Endometrium (tissue), 2 donors: ENCODE measurements around the gene DNER.

Experiments used
- FAIRE-seq: peaks from 2 replicates; lab custom pipeline; 2012; peaks lifted over from hg19 to GRCh38; lab: Jason Lieb, UNC
- donor health status: control.
- donor health status: control.

The DNER gene

DNA sequence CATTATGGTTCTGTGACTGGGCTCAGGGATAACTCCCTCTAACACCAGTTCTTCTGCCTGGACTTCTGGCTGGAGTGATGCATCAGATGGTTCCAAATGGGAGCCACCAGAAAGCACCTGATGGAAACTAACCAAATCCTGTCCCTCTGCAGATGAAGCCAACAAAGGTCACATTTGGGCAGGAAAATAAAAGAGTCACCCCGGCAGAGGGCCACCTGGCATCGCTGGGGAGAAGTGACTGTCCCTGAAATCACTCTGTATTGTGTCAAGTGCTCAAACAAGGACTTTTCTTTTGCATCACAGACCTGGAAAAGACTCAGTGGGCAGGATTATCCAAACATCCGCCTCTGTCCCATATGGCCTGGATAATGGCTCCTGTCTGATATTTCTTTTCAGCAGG, 47.5 kb downstream of the DNER start:
- FAIRE-seq: no peak

DNA sequence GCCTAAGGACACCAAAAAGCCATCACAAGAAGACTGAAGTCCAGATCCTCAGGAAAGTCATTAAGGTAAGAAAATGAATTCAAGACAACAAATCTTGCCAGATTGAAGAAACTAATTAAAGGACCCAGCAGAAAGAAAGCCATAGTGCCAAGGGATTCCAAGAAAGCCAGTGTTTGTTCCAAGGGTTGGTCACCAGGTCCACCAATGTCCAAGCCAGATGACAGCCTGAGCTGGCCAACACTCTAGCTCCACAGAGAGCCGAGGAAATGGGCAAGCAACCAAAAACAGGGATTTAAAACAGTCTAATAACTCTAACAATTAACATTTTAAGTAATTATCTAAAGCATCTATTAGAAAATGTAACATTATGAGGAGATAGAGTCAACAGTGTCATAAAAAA, 49.2 kb downstream of the DNER start:
- FAIRE-seq: no peak

DNA sequence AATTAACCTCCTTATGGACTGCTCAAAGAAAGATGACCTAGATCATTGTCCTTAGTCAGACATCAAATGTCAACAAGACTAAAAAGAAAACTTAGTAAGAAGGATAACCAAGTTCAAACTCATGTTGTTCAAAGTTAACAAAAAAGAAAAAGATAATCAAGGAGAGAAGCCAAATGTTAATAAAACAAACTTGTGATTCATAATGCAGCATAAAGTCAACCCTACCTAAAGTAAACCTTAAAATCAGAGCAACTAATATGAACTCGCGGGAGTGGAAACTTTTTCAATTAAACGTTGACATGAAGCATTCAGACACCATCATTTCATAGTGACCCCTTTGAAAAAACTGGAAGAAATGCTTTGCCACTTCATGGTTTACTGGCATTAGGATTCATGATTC, 52.9 kb downstream of the DNER start:
- no peak for FAIRE-seq

DNA sequence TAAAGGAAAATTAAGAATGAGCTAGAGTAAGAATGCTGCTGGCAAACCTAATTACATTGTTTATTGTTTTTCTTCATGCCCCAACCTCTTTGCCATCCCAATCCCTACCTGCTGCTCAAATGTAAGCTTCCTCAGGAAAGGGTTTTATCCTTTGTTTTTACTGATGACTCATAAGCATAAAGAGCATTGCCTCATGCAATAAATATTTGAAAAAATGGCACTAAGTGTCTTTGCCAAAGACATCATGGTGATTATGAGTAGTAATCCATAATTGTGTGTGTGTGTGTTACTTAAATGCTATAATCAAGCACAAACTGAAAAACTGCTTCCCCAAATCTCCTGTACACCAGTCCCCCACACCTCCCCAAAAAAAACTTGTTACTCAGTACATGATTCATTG, 53.4 kb downstream of the DNER start:
- FAIRE-seq: no peak

DNA sequence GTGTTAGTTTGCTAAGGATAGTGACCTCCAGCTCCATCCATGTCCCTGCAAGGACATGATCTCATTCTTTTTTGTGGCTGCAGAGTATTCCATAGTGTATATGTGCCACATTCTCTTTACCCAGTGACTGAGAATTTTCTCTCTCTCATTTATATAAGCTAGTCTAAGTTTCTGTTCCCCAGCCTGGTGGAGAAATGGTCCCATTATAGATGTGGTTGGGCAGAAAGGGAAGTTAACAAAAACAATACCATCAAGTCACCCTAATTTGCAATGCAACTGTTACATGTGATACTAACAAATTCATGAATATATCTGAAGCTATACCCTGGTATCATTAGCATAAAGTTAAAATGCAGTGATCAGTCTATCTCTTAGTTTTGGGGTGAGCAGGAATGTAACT, 54.0 kb downstream of the DNER start:
- no peak for FAIRE-seq

DNA sequence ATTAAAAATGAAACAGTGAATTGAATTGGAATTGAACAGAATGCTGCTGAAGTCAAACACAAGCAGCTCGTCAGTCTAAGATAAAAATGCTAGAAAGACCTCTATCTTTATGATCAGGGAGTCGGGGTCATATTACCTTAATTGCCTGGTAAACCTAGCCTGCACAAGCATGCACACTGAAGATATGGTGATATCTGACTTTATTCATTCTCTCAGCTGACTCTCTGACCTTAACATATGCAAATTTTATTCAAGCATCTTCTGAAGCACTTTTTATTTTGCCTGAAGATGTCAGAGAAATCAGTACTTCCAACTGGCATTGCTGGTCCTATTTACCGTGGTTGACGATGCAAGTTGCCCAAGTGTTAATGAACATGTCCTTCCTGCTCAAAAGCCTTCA, 56.4 kb downstream of the DNER start:
- FAIRE-seq: no peak

DNA sequence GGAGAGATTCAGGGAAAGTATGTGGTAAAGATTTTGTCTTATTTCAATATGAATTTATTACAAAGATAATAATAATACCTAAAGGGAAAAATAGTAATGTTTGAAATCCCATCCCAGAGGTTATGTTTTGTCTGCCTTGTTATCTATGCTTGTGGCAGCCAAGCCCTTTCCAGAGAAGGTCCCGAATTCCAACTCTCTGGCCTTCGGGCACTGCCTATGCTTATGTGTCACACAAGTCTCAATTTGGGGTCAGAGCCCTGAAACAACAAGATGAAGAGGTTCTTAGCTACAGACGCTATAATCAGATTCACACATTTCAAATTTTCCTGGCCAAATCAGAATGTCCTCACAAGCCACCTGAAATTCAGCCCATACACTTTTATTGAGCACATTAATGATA, 59.9 kb downstream of the DNER start:
- no peak for FAIRE-seq

DNA sequence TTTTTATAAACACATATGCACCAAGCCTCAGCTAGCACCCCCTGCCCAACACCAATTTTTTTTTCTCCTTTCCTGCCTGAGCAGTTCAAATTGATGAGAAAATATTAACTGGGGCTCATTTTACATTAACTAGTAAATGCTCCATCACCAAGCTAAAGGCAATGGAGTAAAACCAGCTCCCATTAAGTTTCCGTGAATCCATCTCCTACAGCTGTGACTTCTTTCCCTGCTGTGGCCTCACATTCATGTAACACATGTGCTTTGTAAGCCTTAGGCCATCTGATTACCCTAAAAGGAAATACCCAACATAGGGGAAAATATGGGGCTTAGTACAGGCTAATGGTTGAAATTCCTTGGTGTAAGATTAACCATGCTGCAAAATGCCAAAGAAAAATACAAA, 60.8 kb downstream of the DNER start:
- FAIRE-seq: no peak

DNA sequence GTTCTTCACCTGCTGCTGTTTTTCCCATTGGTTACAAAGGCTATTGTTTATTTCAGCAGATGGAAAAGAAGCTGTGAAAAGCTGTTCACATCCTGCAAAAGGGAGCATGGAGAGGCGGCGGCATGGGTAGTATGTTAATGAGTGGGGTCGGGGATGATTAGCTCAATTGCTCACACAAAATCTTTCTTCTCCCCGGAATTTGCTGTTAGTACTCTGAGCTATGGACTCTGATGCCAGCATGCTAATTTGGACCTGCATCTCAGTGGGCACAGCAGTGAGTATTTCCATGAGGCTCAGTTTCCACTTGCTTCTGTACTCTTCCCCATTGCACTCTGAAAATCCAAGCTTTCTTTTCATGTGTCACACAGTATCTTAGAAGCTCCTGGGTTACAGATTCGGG, 61.6 kb downstream of the DNER start:
- FAIRE-seq: no peak

DNA sequence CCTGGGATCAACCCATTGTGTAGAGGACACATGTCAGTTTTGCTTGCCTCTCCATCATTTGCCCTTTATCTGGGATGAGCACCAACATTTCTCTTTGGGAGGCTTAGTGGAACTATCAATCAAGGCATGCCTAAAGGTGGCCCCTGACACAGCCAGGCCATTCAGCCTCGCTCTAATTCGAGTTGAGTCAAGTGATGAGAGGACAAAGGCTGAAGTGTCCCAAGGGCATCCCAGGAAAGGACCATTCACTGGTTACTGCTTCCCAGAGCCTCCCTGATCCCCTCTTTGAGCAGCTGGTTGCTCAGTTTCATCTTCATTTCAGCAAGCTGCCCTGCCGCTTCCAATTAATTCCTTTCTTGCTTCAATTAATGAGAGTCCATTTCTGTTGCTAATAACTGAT, 63.5 kb downstream of the DNER start:
- no peak for FAIRE-seq

DNA sequence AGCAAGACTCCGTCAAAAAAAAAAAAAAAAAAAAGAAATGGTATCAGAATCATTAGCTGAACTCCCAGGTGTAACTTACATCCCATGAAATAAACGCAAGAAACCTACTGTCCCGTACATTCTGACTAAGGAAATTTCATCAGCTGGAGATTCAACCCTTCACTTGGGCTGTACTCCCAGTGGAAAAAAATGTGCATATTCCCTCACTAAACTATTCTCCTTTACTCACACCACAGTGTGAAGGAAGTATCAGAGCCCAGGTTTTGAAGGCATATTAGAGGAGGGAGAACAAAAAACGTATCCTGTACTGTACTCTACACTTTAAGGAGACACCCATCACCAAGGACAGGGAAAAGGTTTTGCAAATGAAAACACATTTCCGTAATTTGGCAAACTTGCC, 64.3 kb downstream of the DNER start:
- FAIRE-seq: no peak

DNA sequence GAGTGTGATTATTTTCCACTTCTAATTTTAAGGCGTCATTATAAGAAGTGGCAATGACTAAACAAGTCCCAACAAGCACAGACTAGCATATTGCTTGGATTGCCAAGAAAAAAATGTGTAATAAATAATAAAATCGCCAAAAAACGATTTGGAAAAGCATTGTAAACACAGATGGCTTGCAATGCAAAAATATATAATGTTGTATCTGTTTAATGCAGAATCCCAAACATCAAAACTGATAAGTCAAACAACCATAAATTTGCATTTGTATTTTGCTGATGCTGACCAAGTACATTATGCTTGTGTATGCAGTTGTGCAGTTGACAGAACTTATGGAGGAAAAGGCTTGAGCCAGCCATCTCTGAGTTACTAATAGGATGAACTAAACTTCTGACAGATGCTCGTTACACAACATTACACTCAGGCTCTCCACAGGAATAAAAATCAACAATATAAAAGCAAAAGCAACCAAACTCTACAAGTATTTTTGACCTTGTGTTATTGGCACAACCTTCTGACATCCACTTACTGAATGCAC, 68.1 kb downstream of the DNER start:
- no peak for FAIRE-seq

DNA sequence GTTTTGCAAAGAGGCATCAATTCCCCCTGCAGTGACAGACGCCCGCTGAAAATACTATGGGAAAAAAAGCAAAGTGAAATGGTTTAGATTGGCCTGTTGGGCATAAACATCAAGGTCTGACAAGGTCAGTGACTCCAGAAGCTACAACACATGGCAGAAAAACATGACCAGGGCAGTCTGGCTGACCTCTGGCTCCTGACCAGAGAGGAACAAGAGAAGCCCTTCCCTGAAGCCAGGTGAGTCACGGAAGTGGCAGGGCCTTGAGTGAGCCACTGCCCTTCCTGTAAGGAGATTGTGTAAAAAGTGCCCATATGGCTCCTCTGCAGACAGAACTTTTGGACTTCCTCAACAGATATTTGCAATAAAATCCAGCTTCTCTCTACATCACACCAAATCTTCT, 72.0 kb downstream of the DNER start:
- no peak for FAIRE-seq

DNA sequence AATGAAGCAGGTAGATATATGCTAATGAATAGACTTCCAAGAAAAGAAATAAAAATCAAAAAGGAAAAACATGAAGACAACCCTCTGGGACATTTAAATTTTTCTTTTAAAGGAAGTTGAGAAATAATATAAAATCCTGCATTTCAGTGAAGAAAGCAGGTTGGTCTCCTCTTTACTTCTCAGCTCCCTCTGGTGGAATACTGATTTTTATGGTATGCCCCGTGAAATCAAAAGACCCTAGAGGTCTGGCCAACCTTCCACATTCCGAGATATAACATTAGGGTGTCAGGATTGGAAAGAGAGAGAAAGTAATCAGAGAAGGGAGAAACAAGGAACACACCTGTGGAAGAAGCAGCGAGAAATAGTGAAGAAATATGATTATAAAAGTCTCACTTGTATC, 72.7 kb downstream of the DNER start:
- no peak for FAIRE-seq

DNA sequence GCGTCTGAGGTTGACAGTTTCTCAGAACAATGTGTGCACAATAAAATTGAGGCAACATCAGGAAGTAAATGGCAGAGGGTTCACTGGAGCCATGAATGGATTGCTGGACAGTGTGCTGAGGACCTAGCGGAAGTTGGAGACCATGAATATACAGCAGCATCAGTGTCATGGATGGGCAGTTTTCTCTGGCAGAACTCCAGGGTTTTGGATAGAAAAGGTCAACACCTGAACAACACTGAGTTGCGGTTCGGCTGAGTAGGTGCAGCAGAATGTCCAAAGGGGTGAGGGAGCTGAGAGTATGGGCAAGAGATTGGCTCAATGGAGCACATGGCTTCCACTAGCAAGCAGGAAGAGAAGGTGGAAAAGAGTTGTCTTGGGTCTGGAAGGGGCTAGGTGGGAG, 73.7 kb downstream of the DNER start:
- no peak for FAIRE-seq

DNA sequence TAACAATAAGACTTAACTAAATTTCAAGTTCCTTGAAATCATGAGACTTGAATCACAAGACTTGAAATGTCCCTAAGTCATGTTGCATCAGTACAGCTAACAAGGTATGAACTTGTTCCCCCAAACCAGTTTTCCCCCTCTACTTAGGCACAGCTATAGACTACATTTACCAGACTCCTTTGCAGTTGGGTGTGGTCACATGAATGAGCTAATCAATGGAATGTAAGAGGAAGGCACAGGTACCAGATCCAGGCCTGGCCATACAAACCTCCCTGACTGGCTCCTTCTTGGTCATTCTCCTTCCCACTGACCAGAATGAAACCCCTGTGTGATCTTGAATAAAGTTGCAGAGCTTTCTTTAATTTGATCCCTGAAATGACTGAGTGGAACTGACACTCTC, 77.8 kb downstream of the DNER start:
- no peak for FAIRE-seq

DNA sequence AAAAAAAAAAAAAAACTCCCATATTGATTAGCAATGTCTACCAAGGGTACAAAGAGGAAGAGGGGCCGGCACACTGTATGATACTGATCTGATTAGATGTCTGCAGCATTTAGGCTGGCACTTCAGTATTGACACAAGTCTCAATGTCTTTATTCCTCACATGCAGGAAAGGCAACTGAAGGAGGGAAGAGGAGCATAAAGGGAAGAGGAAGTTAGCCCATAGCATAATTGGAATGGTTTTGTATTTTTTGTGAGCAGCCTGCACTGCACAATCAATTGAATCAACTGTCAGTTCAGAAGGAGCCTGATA, 79.0 kb downstream of the DNER start:
- no peak for FAIRE-seq

DNA sequence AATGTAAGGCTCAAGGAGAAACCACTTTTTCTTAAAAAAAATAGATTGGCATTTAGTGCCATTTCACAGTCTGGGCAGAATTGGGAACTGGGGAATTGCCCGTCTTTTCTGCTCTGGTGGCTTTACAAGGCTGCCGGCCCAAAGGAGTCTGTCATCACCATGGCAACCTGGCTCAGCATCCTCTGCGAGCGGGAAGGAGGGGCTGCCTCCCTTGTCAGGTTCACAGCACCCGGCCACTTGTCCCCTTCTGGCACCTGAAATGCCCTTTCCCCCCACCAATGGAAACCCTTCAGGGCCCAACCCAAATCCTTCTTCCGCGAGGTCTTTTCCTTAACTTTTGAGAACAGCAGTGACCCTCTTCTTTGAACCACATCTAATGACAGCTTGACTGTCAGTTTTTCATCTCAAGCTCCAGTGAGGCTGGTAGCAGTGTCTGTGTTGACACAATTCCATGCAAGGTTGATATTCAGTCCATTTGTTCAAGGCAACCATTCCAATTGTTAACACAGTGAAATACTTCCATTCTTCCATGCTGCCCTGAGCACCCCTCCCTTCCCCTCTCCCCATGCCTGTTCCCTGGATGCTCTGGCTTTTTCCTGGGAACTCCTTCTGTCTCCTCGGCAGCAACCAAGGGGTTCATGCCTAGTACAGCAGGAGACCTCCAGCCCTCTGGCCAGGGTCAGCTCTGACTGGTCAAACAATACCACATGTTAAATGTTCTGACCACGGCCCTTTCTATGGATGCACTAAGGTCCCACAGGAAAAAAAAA, 79.6 kb downstream of the DNER start:
- no peak for FAIRE-seq

DNA sequence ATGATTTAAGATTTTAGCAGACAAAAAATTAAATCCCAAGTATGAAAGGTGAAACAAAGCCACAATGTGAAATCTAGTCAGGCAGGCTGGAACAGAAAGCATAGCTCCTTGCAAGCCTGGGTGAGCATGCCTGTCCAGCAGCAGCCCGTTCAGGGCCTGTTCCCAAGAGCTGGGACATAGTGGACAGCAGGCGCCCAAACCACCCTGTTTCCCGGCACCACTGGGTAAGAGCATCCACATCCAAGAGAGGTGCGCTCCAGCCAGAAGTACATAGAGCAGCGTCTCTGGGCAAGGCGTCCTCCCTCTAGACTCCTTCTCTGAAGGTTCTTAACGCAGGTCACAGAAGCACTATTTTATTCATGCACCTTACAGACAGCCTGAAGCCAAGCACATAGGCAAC, 80.8 kb downstream of the DNER start:
- no peak for FAIRE-seq

DNA sequence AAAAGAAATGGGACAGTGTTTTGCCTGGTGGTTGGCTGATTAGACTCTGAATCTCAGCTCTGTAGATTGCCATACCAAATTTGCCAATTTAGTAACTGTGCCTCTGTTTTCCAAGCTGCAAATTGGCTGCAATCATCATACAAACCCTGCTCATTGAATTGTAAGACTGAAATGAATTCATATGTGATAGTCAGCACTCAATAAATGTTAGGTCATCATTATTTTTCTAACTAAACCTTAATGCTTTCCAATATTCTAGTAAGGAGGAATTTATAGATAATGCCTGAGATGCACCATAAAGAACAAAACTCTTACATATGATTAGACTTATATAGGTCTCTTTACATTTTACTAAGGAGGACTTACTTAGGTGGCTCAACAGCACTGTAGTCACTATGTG, 85.3 kb downstream of the DNER start:
- no peak for FAIRE-seq

DNA sequence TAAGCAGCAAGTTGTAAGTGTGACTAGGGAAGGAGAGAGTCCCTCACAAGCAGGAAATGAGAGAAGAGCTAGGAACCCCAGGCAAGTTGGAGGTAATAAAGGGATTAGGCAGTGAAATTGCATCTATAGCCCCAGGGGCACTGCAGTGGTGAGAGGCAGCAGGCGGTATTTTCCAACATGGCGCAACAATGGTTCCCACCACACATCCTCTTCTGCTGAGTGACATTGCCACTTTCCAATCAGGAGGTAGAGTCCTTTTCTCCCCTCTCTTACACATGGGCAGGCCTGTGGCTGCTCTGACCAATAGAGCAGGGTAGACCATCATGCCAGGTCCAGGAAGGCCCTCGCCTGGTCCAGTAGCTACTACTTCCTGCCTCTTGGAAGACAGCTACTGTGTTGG, 86.6 kb downstream of the DNER start:
- FAIRE-seq: no peak

DNA sequence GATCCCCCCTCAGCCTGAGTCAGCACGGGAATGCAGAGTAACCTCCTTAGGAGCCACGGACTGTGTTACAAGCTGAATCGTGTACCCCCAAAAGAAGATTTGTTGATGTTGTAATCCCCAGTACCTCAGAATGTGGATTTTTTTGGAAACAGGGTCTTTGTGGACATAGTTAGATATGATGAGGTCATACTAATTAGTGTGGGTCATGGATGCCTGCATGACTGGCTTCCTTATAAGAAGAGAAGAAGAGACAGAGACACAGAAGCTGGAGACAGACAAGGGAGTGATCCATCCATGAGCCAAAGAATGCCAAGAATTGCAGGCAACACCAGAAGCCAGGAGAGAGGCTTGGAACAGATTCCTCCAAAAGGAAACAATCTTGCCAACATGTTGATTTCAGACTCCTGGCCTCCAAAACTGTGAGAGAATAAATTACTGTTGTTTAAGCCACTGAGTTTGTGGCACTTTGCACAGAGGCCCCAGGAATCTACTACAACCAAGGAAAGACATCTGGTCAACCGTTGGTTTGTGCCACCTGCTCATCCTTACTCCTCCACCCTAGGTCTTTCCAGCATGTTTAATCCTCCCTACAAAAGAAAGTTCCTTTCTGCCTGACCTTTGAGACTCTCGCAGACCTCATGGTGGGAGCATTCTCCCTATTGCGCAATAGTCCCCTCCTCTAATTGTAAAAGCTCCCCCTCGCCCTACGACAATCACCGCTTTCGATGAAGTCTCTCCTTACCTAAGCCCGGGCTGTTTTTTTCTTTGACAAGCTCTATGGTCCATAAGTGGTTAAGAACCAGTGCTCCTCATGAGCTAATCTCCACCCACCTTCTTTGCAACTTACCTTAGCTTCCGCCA, 91.6 kb downstream of the DNER start:
- no peak for FAIRE-seq

DNA sequence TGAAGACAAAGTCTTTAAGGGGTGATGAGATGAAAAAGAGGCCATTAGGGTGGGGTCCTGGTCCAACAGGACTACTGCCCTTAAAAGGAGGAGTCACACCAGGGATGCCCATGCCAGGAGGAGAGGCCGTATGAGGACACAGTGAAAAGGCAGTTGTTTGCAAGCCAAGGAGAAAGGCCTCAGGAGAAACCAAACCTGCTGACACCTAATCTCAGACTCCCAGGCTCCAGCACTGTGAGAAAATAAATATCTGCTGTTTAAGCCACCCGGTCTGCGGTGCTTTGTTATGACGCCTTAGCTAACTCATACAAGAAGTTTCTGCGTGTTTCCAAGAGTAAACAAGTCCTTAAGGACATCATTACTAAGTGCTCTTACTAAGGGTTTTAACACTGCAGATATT, 93.6 kb downstream of the DNER start:
- no peak for FAIRE-seq

DNA sequence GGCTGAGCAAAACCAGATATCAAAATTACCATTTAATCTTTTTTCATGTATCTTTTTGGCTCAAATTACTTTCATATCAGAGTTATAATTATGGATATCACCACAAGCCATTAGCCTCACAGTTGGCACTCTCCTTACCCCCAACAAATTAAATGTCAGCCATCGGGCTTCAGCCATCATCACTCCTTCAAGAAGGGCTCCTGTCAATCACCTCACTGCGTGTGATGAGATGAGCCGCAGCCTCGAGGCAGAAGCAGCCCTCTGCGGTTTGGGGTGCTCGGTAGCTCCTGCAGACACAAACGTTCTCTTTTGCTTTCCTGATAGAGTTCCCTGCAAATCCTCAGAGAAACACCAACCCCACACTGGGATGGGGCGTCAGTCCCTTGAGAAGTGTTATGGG, 94.1 kb downstream of the DNER start:
- no peak for FAIRE-seq
